Metanephros (tissue), 1 donor: ENCODE results near the gene ITGA11. TPM values are rescaled to one million over a fixed set of nuclear protein-coding genes. Genes with fewer than 3 reads are reported as not detected.

Source experiments
- total RNA-seq: library from RNA; depleted of rRNA; stranded (reverse); fragments of >200 nt; gene quantifications from one replicate; pipeline ENCODE4 v1.2.3, GENCODE V29; 2014

ITGA11 gene
- 12.9 TPM for total RNA-seq

GRCh38 chr15:68431792-68432401 is at the start of gene ITGA11:
Gene ITGA11 (minus strand): TSS chr15:68432163. CDS start chr15:68432066, 97 bp downstream.

GRCh38 chr15:68277603-68278344 is 154.2 kb downstream of the ITGA11 start, which contains the start of gene FEM1B:
Gene FEM1B (plus strand): TSS chr15:68277745. CDS start chr15:68278418, 673 bp downstream.

Other genes starting within 250 kb of the ITGA11 start
- 15.3 TPM for gene CALML4, start 226.8 kb downstream of the ITGA11 start, total RNA-seq
- gene CLN6, start 202.4 kb downstream of the ITGA11 start, total RNA-seq: 25.5 TPM
- gene FEM1B, start 154.4 kb downstream of the ITGA11 start, total RNA-seq: 57.6 TPM
- gene CORO2B, start 146.8 kb upstream of the ITGA11 start, total RNA-seq: 7.2 TPM